Astrocyte (in vitro differentiated cells and primary cell): Measurements from ENCODE around the gene GTPBP2. TPM values are rescaled to one million over a fixed set of nuclear protein-coding genes. Genes with fewer than 3 reads are reported as not detected.
A peak's percentile ranks its signal among the peaks of the same experiment; 100 is the strongest.

Experiments used
- DNase-seq: peaks from one replicate; pipeline ENCODE4 v3.0.0-alpha.2; 2010; ENCODE audit warnings: low read depth
- FAIRE-seq: peaks from 2 replicates; lab custom pipeline; 2011; peaks lifted over from hg19 to GRCh38; lab: Jason Lieb, UNC
- H2AFZ ChIP-seq: 2 replicates; pipeline ENCODE4 v1.6.0; 2012; ENCODE audit warnings: low read depth, low read length, inconsistent platforms
- H3K27ac ChIP-seq: 2 replicates; pipeline ENCODE4 v1.5.1; 2011; ENCODE audit warnings: low read depth, low read length, inconsistent platforms
- H3K27me3 ChIP-seq: 2 replicates; pipeline ENCODE4 v1.6.0; 2011; ENCODE audit warnings: low read length, inconsistent platforms; ENCODE audit not compliant: insufficient read depth
- H3K36me3 ChIP-seq: 2 replicates; pipeline ENCODE4 v1.5.1; 2011; ENCODE audit warnings: low read length, inconsistent platforms; ENCODE audit not compliant: insufficient read depth
- H3K4me1 ChIP-seq: 2 replicates; pipeline ENCODE4 v1.5.1; 2011; ENCODE audit warnings: low read length, inconsistent platforms; ENCODE audit not compliant: insufficient read depth
- H3K4me2 ChIP-seq: 2 replicates; pipeline ENCODE4 v1.6.0; 2012; ENCODE audit warnings: low read length, inconsistent platforms
- H3K4me3 ChIP-seq: 2 replicates; pipeline ENCODE4 v1.5.1; 2011; ENCODE audit warnings: low read depth, mild to moderate bottlenecking, low read length, inconsistent platforms; ENCODE audit not compliant: insufficient read depth
- H3K79me2 ChIP-seq: 2 replicates; pipeline ENCODE4 v1.6.0; 2012; ENCODE audit warnings: mild to moderate bottlenecking, low read length, inconsistent platforms; ENCODE audit not compliant: insufficient read depth
- H3K9ac ChIP-seq: 2 replicates; pipeline ENCODE4 v1.6.0; 2012; ENCODE audit warnings: mild to moderate bottlenecking, low read length, inconsistent platforms
- H3K9me3 ChIP-seq: 2 replicates; pipeline ENCODE4 v1.5.1; 2012; ENCODE audit warnings: low read depth, mild to moderate bottlenecking, low read length, inconsistent platforms; ENCODE audit not compliant: insufficient read depth
- H4K20me1 ChIP-seq: 2 replicates; pipeline ENCODE4 v1.6.0; 2012; ENCODE audit warnings: low read length, inconsistent platforms; ENCODE audit not compliant: insufficient read depth
- H3K27ac Mint-ChIP-seq: one replicate; pipeline ENCODE4 v1.8.0; 2021; ENCODE audit warnings: mild to moderate bottlenecking, mixed read lengths; ENCODE audit not compliant: unreplicated experiment
- H3K27me3 Mint-ChIP-seq: one replicate; pipeline ENCODE4 v1.8.0; 2021; ENCODE audit warnings: low read depth, mixed read lengths; ENCODE audit not compliant: unreplicated experiment
- H3K36me3 Mint-ChIP-seq: one replicate; pipeline ENCODE4 v1.8.0; 2021; ENCODE audit warnings: low read depth, mixed read lengths; ENCODE audit not compliant: unreplicated experiment
- H3K4me1 Mint-ChIP-seq: one replicate; pipeline ENCODE4 v1.8.0; 2021; ENCODE audit warnings: low read depth, mixed read lengths; ENCODE audit not compliant: unreplicated experiment
- H3K4me3 Mint-ChIP-seq: one replicate; pipeline ENCODE4 v1.8.0; 2021; ENCODE audit warnings: mild to moderate bottlenecking, moderate library complexity, mixed read lengths; ENCODE audit not compliant: unreplicated experiment
- H3K9me3 Mint-ChIP-seq: one replicate; pipeline ENCODE4 v1.8.0; 2021; ENCODE audit warnings: mild to moderate bottlenecking, mixed read lengths; ENCODE audit not compliant: unreplicated experiment
- CTCF ChIP-seq: IDR thresholded peaks from 2 replicates; pipeline ENCODE4 v1.5.1; 2011; ENCODE audit warnings: low read depth, mild to moderate bottlenecking, inconsistent platforms, low read length, moderate library complexity; ENCODE audit not compliant: insufficient read depth
- EZH2 ChIP-seq: IDR thresholded peaks from 2 replicates; pipeline ENCODE4 v1.6.1; 2012; ENCODE audit warnings: mild to moderate bottlenecking, low read length, inconsistent platforms; ENCODE audit not compliant: insufficient read depth
- total RNA-seq: library from RNA; stranded (reverse); gene quantifications from 2 replicates; pipeline ENCODE4 v1.2.1, GENCODE V29; 2021

GTPBP2 gene
- total RNA-seq, 1 donor from 2014 or later, result 86.6 TPM

GRCh38 chr6:43629505-43630300, 639 bp upstream of the GTPBP2 start:
- peak overlapping the region; percentile 99 for H3K9ac ChIP-seq

GRCh38 chr6:43628393-43629103, 516 bp downstream of the GTPBP2 start:
- H3K4me2 ChIP-seq, result peak overlapping the region; percentile 99
- DNase-seq (peak; percentile 32), FAIRE-seq (no peak)
- H3K4me3 ChIP-seq, result peak overlapping the region; percentile 98
- H3K9me3 ChIP-seq, result no peaks in the 10 kb centered on the region
- peaks cover 26% of the 10 kb centered on the region for H3K4me1 ChIP-seq
- Mint-ChIP-seq H3K27me3 (no peaks in the 10 kb centered on the region), H3K9me3 (no peaks in the 10 kb centered on the region), H3K4me1 (peaks cover 19% of the 10 kb centered on the region), H3K27ac (peak overlapping the region; percentile 99), H3K36me3 (peaks cover 22% of the 10 kb centered on the region), H3K4me3 (peak overlapping the region; percentile 98)
- no peak for TF ChIP-seq EZH2
- no peak for TF ChIP-seq CTCF
- peaks cover 3% of the 10 kb centered on the region for H4K20me1 ChIP-seq
- H3K79me2 ChIP-seq, result peaks cover 49% of the 10 kb centered on the region
- peaks cover 25% of the 10 kb centered on the region for H3K36me3 ChIP-seq
- H3K27ac ChIP-seq, result peak overlapping the region; percentile 92
- peak overlapping the region; percentile 99 for H3K9ac ChIP-seq
- no peaks in the 10 kb centered on the region for H3K27me3 ChIP-seq
- H2AFZ ChIP-seq, result peak overlapping the region; percentile 23

More at GRCh38 chr6:43629505-43630300, 639 bp upstream of the GTPBP2 start:
- Histone ChIP-seq H3K4me3 (peak overlapping the region; percentile 63), H2AFZ (peak overlapping the region; percentile 80), H4K20me1 (peaks cover 3% of the 10 kb centered on the region), H3K27ac (peak overlapping the region; percentile 91), H3K27me3 (no peaks in the 10 kb centered on the region), H3K79me2 (peaks cover 41% of the 10 kb centered on the region), H3K4me2 (peak overlapping the region; percentile 90), H3K4me1 (peaks cover 26% of the 10 kb centered on the region), H3K9me3 (no peaks in the 10 kb centered on the region), H3K36me3 (peaks cover 14% of the 10 kb centered on the region)
- Mint-ChIP-seq H3K27ac (peak overlapping the region; percentile 100), H3K9me3 (no peaks in the 10 kb centered on the region), H3K27me3 (no peaks in the 10 kb centered on the region), H3K36me3 (peaks cover 18% of the 10 kb centered on the region), H3K4me1 (peaks cover 19% of the 10 kb centered on the region), H3K4me3 (peak overlapping the region; percentile 98)
- DNase-seq, result peak; percentile 94
- FAIRE-seq, result no peak
- TF ChIP-seq CTCF, result no peak
- TF ChIP-seq EZH2, result no peak
